KBM-7 (cell line): ENCODE data around the gene COX6A1.
"Not testable (repeated sequence)": the region's sequence is repeated elsewhere in the genome, so short reads cannot be mapped to it uniquely, and the experiment has no call there.

Experiments used
- DNase-seq: peaks from one replicate; pipeline ENCODE4 v3.0.0-alpha.2; 2015
- in situ Hi-C: fragments of 300-500 bp; cut with MboI; formaldehyde crosslinking; loops from 2 replicates; pipeline ENCODE4 v1.14.3; 2020; ENCODE audit warnings: low sequenced_read_pairs, low pct_unique_long_range_greater_than_20kb, mixed read lengths

The COX6A1 gene

DNA sequence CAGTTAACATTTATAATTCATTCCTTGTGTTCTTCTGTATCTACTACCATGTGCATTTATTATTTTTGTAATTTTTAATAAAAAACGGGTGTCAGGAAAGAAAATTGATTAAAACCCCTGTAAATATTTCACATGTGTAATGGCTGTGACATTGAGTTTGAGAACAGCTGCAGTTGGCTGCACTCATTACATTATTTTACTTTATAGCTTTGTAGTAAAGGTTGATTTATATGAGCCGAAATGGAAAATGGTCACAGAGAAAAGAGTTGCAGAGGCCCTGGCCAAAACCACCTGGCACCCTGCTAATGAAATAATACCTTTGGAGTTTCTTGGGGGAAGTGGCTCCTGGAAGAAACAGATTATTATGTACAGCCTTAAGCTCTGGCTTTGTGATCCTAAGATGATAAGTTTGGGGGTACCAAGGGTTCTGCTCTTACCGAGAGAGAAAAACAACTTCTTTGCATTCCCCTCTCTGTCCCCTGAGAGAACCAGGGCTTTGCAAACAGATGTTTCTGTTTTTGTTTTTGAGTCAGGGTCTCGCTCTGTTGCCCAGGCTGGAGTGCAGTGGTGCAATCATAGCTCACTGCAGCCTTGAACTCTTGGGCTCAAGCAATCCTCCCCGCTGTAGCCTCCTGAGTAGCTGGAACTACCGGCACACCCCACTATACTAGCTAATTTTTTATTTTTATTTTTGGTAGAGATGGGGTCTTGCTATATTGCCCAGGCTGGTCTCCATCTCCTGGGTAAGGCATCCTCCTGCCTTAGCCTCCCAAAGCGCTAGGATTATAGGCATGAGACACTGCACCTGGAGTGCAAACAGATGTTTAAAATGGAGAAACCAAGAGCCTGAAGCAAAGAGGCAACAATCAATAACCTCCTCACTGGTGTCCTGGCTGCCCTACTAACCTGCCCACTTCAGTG lies 48.3 kb downstream of the COX6A1 start:
- no peak for DNase-seq

DNA sequence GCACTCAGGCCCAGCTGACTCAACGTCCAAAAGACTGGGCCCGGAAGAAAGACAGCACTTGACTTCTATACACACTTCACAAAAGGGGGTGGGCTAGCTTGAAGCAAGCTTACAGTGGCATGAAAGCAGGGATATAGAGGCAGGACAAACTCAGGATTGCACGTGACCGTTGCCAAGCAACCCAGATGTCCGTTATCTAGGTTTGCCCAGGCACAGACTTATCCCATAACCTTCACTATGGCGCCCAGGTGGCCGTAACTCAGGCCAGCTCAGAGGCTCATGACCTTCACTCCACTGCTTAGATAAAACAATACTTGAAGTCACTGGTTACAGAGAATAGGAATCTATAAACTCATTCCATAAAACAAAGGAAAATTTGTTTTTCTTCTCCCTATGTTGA lies 49.6 kb downstream of the COX6A1 start:
- DNase-seq, in situ Hi-C loops: not testable (repeated sequence)

More for the DNA sequence above, 48.3 kb downstream of the COX6A1 start:
- in situ Hi-C loops = no loop called here

DNA sequence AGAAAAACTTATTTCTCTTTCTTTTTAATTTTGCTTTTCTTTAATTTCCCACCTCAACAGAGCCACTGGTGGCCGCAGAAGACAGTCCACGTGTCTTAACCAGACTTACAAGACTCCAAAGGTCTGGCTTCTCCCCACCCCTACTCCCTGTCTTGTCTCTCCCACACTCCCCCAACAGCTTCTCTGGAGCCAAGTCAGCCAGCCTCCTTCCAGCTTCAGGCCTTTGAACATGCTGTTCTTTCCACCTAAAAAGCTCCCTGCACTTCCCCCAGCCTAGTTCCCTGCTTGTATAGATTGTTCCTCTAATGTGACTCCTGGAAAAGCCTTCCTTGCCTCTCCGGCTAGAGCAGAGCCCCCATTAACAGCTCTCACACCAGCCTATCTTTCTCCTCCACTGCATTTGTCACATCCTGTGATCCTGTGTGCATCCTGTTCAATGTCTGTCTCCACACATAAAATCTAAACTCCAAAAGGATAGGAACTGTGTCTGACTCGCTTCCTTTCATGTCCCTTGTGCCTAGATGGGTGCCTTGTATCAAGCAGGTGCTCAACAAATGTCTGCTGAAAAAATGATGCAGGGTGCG lies 50.2 kb downstream of the COX6A1 start:
- in situ Hi-C loops = no loop called here
- DNase-seq = no peak

DNA sequence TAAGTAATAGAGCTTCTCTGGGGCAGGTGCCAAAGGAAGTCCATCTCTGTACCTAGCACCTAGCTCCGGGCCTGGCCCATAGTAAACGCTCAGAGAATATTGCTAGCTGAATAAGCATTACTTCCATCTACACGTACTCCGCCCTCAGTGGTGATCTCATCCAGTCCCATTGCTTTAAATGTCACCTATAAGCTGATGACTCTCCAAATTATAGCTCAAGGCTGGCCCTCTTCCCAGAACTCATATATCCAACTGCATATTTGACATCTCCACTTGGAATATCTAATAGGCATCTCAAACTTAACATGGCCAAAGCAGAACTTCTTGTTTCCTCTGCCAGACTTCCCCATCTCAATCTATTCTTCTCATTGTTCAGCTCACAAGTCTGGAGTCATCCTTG lies 51.1 kb downstream of the COX6A1 start:
- no peak for DNase-seq
- in situ Hi-C loops = no loop called here

DNA sequence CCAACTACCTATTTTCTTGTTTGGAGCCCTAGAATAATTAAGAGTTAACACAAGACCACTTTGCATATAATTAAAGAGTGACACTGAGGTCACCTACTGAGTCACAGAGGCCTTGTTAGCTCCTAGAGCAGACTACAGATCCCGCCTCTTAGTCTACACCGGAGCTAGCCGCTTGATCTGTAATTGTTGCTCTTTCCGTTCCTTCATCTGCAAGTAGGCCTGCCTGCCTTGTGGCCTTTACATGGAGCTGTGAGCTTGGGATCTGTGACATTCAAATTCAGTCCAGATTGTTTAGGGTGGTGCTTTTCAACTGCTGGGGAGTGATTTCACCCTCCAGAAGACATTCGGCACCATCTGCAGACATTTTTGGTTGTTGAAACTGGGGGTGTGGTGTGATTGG lies 52.4 kb downstream of the COX6A1 start:
- in situ Hi-C loops = no loop called here
- DNase-seq = no peak
